SKM-1 treated with dmso at 0.1 percent for 144 hours (cell line): ENCODE results near the gene ZNF793.

Experiments used
- DNase-seq: peaks from one replicate; lab custom pipeline; 2025; ENCODE audit not compliant: unreplicated experiment; lab: John Stamatoyannopoulos, UW

ZNF793 gene

GRCh38 chr19:37506387-37507166 lies at the start of gene ZNF793:
Gene ZNF793 (plus strand): TSS chr19:37506939. CDS start chr19:37523440, 16,501 bp downstream.
- no peak for DNase-seq

DNA sequence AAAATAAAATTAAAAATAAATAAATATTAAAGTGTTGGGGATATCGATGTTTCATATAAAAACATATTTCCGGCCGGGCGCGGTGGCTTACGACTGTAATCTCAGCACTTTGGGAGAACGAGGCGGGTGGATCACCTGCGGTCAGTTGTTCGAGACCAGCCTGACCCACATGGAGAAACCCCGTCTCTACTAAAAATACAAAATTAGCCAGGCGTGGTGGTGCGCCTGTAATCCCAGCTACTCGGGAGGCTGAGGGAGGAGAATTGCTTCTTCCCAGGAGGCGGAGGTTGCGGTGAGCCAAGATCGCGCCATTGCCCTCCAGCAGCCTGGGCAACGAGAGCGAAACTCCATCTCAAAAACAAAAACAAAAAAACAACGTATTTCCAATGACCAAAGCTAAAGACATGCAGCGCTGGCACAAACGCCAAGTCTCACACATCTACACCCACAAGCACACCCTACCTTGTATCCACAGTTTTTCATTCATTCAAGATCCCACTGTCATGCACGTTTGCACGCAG lies 40.4 kb upstream of the ZNF793 start:
- DNase-seq: no peak

- DNase-seq: peak; percentile 91
Observed at GRCh38 chr19:37466798-37467607, 39.7 kb upstream of the ZNF793 start, which contains the start of gene ZNF569. Gene ZNF569 (minus strand): TSS chr19:37467444. CDS start chr19:37444921, 22,523 bp downstream.

- no peak for DNase-seq
Observed at GRCh38 chr19:37467608-37468090, 39.1 kb upstream of the ZNF793 start.

DNA sequence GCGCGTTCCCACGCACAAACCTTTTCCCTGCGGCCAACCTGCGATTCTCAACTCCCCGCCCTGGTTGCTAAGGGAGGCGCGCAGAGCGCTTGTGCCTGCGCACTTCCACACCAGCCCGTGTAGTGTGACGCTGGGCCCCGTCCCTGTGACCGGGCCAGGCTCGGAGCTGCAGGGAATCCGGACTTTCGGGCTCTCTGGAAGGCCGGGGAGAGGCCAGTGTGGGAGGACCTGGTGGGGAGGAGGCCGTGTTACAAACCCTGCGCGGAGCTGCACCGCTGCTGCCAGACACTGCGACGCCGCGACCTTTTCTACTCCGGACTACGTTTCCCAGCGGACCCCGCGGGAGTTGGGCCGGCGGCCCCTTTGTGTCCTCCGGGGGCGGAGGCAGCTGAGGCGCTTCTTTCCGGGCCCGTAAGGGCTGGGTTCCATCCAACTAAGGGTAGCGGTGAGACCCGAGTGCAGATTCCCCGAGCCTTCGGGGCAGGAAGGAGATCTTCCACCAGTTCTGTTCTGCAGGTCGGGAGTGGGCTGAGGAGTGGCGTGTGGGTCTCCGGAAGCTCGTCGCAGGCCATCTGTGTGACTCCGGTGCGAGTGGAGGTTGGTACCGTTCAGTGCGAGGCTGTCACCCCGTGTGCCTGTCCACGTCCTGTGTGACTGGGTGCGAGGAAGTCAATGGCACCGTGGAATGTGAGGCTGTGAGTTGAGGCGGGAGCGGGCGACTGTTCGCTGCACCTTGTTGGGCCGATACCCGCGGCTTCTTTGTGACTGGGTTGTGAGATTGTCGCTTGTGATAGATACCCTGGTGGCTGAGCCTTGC lies 37.6 kb upstream of the ZNF793 start, which contains the start of gene ZNF570:
Gene ZNF570, plus strand, starts transcription at position 396 of the 817 bp plus-strand sequence. CDS start 999 bp downstream, outside the sequence.
- DNase-seq: peak; percentile 80

GRCh38 chr19:37470216-37470615 lies 36.5 kb upstream of the ZNF793 start:
- DNase-seq: no peak

GRCh38 chr19:37472165-37472564 lies 34.6 kb upstream of the ZNF793 start:
- DNase-seq: no peak

DNA sequence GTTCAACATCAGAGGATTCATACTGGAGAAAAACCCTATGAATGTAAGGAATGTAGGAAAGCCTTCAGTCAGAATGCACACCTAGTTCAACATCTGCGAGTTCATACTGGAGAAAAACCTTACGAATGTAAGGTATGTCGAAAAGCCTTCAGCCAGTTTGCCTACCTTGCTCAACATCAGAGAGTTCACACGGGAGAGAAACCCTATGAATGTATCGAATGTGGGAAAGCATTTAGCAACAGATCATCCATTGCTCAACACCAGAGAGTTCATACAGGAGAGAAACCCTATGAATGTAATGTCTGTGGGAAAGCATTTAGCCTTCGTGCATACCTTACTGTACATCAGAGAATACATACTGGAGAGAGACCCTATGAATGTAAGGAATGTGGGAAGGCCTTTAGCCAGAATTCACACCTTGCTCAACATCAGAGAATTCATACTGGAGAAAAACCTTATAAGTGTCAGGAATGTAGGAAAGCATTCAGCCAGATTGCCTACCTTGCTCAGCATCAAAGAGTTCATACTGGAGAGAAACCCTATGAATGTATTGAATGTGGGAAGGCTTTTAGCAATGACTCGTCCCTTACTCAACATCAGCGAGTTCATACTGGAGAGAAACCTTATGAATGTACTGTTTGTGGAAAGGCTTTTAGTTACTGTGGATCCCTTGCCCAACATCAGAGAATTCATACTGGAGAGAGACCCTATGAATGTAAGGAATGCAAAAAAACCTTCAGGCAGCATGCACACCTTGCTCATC lies 22.2 kb upstream of the ZNF793 start:
- no peak for DNase-seq

- no peak for DNase-seq
Observed at GRCh38 chr19:37492213-37492612, 14.5 kb upstream of the ZNF793 start.

- DNase-seq: no peak
Observed at GRCh38 chr19:37505958-37506386, 767 bp upstream of the ZNF793 start.

- DNase-seq: no peak
Observed at GRCh38 chr19:37507167-37507464, 377 bp downstream of the ZNF793 start.

DNA sequence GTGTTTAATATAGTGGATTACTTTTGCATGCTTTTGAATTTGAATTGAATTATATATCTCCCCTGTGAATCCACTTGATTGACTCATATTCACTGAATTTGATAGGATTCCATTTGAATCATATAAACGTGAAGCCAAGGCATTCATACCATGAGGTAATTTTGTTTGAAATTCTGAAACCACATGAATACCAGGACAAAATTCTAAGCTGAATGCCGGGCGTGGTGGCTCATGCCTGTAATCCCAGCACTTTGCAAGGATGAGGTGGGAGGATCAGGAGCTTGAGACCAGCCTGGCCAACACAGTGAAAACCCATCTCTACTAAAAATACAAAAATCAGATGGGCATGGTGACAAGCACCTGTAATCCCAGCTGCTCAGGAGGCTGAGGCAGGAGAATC lies 4.4 kb downstream of the ZNF793 start:
- DNase-seq: no peak

DNA sequence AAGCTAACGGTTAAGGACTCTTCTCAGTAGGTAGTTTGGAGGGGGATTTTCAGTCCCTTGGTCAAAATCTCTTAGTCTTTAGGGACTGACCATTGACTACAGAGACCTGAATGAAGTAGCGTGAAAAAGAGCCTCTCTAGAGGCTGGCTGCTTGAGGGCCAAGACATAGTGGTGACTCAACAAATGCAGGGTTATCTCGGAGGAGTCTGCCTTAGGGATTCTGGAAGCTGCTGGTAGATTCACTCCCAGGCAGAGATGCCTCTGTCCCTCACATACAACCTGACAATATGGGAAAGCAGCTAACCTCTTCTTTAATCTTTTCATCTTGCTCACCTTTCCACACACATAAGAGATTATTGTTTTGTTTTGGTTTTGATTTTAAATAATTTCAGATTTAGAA lies 5.1 kb downstream of the ZNF793 start:
- DNase-seq: no peak

DNA sequence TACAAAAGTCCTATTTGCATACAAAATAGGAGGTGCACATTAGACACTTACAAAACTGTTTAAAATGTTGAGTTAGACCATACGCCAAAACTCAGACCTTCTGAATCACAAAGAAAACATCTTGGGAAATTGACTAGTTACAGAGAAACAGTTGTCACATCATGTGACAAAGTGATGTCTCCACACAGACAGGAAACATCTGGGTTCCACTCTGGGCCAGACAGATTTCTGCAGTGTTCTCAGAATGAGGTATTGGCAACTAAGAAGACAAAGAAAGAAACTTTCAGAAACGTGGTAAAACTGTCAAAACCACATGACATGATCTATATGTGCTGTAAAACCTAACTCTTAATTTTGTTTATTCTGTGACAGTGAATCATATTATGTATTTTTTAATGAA lies 6.7 kb downstream of the ZNF793 start:
- no peak for DNase-seq

DNA sequence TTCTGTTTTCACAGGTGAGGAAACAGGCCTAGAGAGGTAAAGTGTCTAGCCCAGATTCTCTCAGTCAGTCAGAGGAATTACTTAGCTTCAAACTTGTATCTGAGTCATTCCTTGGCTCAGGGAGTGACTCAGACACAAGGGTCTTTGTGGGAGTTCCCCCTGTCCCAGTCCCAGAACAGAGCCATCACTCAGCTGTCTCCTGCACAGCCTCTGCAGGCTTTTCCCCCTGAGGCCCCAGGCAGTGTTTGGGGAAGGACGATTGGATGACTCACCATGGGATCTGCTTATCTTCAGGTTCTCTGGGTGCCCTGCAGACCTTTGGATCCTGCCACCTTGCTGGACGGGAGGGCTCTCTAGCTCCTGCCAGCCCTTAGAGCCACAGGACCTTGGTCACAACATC lies 13.2 kb downstream of the ZNF793 start:
- no peak for DNase-seq

GRCh38 chr19:37537391-37537947 lies 30.7 kb downstream of the ZNF793 start:
- no peak for DNase-seq

GRCh38 chr19:37551129-37551993 lies 44.6 kb downstream of the ZNF793 start:
- no peak for DNase-seq

DNA sequence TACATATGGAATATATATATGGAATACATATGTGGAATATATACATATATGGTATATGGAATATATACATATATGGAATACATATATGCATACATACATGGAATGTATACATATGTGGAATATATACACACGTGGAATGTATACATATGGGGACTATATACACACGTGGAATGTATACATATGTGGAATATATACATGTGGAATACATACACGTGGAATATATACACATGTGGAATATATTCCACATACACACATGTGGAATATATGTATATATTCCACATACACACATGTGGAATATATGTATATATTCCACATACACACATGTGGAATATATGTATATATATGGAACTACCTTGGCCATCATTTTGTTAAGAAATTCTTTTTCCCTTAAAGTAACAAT lies 56.8 kb downstream of the ZNF793 start:
- DNase-seq: no peak
